Right lobe of liver (tissue), 6 donors: Measurements from ENCODE around the gene ATP5F1D. TPM values are rescaled to one million over a fixed set of nuclear protein-coding genes. Genes with fewer than 3 reads are reported as not detected.

ENCODE experiments used
- ATAC-seq, 4 donors: fragments of 200-7000 bp; cut with Tn5 transposase; one replicate each; pipeline ENCODE4 v1.9.1; 2020; ENCODE audit warnings: mild to moderate bottlenecking in 4 of 4, moderate library complexity in 4 of 4
- DNase-seq, 3 donors: peaks; one replicate each; pipeline ENCODE4 v3.0.0-alpha.2; 2020
- H3K27ac ChIP-seq, 3 donors: fragments of 200-600 bp; one replicate each; pipeline ENCODE4 v1.8.0; 2022
- H3K27me3 ChIP-seq, 2 donors: fragments of 200-600 bp; one replicate each; pipeline ENCODE4 v1.8.0; 2022
- H3K36me3 ChIP-seq, 4 donors: fragments of 200-600 bp; sonication (generic) in 1 of 4; one replicate each; pipeline versions ENCODE4 v1.5.1 to v1.8.0; 2017 to 2022; ENCODE audit warnings: control low read depth in 1 of 4
- H3K4me1 ChIP-seq, 4 donors: fragments of 200-600 bp; sonication (generic) in 1 of 4; one replicate each; pipeline versions ENCODE4 v1.5.1 to v1.8.0; 2017 to 2022; ENCODE audit warnings: control low read depth in 1 of 4
- H3K4me3 ChIP-seq, 3 donors: fragments of 200-600 bp; one replicate each; pipeline ENCODE4 v1.8.0; 2022
- H3K9me3 ChIP-seq, 4 donors: fragments of 200-600 bp; sonication (generic) in 1 of 4; one replicate each; pipeline versions ENCODE4 v1.5.1 to v1.8.0; 2017 to 2022; ENCODE audit warnings: control low read depth in 1 of 4
- CTCF ChIP-seq, 4 donors: fragments of 200-600 bp in 3 of 4; fragments of 450-650 bp in 1 of 4; IDR thresholded peaks; one replicate each; pipeline versions ENCODE4 v1.5.1 to v1.8.0; 2016 to 2022; ENCODE audit warnings: antibody characterized with exemption in 4 of 4, mild to moderate bottlenecking in 2 of 4
- POLR2A ChIP-seq: fragments of 450-650 bp; IDR thresholded peaks from one replicate; pipeline ENCODE4 v1.6.1; 2017; ENCODE audit warnings: antibody characterized with exemption, mild to moderate bottlenecking
- whole genome bisulfite sequencing: methylation state at CpG from one replicate; pipeline ENCODE4 v1.1.6; 2018; ENCODE audit warnings: low coverage, low lambda C conversion rate; ENCODE audit not compliant: insufficient coverage; ENCODE audit errors: missing lambda C conversion rate; 5-methylcytosine and 5-hydroxymethylcytosine counted together
- intact Hi-C, 2 donors: fragments of 100-400 bp; cut with DNase I; formaldehyde crosslinking; loops; one replicate each; pipeline versions ENCODE4 v1.11.2 to v1.14.1; 2022
- total RNA-seq, 6 experiments: library from RNA; depleted of rRNA in 2 of 6; stranded (reverse); fragments of >200 nt in 2 of 6; fragmentation: NEBNext Ultra II Directional in 3 of 6; extraction: Animal tissue kit (Norgen Biotek cat#: 25700) in 3 of 6; gene quantifications; one replicate each; pipeline versions ENCODE4 v1.1.0 to v1.2.4, GENCODE V29; 2016 to 2023
- donor health status: DM: no; HTN: yes; CAD: no.
- donor health status: DM: no; HTN: no; CAD: no.
- donor health status: DM: no; HTN: no; CAD: no.
- donor health status: DM: no; HTN: yes; CAD: no.
- donor health status: DM: no; HTN: yes; CAD: no.

The ATP5F1D gene
- total RNA-seq, 6 experiments from 2014 or later: 98.1 to 240 (median 137) TPM

GRCh38 chr19:1289686-1290025 is 48.1 kb downstream of the ATP5F1D start:
- no peaks in the 10 kb centered on the region for H3K27me3 ChIP-seq
- WGBS: 75% methylated on average over 6 of the region's 19 CpGs
- TF ChIP-seq CTCF (IDR thresholded peaks at IDR 0.05): no peak
- TF ChIP-seq POLR2A: no peak
- intact Hi-C loops: loop anchor here in 1 of 2 donors (10.0 kb wide), 3 partner anchors 75 to 215 kb away; no protein-coding TSS in a partner anchor
- H3K4me3 ChIP-seq: no peak overlapping the region
- DNase-seq: no peak
- H3K9me3 ChIP-seq: no peaks in the 10 kb centered on the region
- H3K27ac ChIP-seq: no peak overlapping the region
- ATAC-seq: no peak
- H3K4me1 ChIP-seq: peaks cover 0 to 24% (median 9%) of the 10 kb centered on the region in 4 donors
- no peaks in the 10 kb centered on the region for H3K36me3 ChIP-seq

- no peaks in the 10 kb centered on the region for H3K27me3 ChIP-seq
- no peaks in the 10 kb centered on the region for H3K36me3 ChIP-seq
- no peaks in the 10 kb centered on the region for H3K9me3 ChIP-seq
- intact Hi-C loops: loop anchor here in 1 of 2 donors (10.0 kb wide), 1 partner anchor 75 kb away; no protein-coding TSS in a partner anchor
- TF ChIP-seq CTCF (IDR thresholded peaks at IDR 0.05) (no peak), POLR2A (no peak)
- H3K27ac ChIP-seq: no peak overlapping the region
- no peak overlapping the region for H3K4me3 ChIP-seq
- WGBS: no CpG with 5 or more reads among the region's 24 CpGs
- DNase-seq (no peak), ATAC-seq (no peak)
- H3K4me1 ChIP-seq: peaks cover 0 to 18% (median 6%) of the 10 kb centered on the region in 4 donors
Measured at GRCh38 chr19:1290196-1290702, 48.7 kb downstream of the ATP5F1D start.

GRCh38 chr19:1290703-1291651 is 49.4 kb downstream of the ATP5F1D start:
- TF ChIP-seq POLR2A (no peak), CTCF (IDR thresholded peaks at IDR 0.05) (no peak)
- 67% methylated on average over 4 of the region's 40 CpGs for WGBS
- intact Hi-C loops: loop anchor here in 1 of 2 donors (10.0 kb wide), 1 partner anchor 74 kb away; no protein-coding TSS in a partner anchor
- H3K27ac ChIP-seq: no peak overlapping the region
- ATAC-seq (no peak), DNase-seq (no peak)
- no peaks in the 10 kb centered on the region for H3K36me3 ChIP-seq
- H3K4me3 ChIP-seq: no peak overlapping the region
- no peaks in the 10 kb centered on the region for H3K9me3 ChIP-seq
- no peaks in the 10 kb centered on the region for H3K27me3 ChIP-seq
- H3K4me1 ChIP-seq: peaks cover 0 to 19% (median 6%) of the 10 kb centered on the region in 4 donors

- ATAC-seq: peak; percentile 66 to 84 (median 78)
- Histone ChIP-seq H3K27ac (no peak overlapping the region), H3K36me3 (no peaks in the 10 kb centered on the region), H3K9me3 (no peaks in the 10 kb centered on the region), H3K4me3 (no peak overlapping the region), H3K4me1 (peaks cover 0 to 19% (median 6%) of the 10 kb centered on the region in 4 donors), H3K27me3 (no peaks in the 10 kb centered on the region)
- TF ChIP-seq CTCF (IDR thresholded peaks at IDR 0.05): no peak
- no peak for TF ChIP-seq POLR2A
- 27% methylated on average over 13 of the region's 25 CpGs for WGBS
- DNase-seq: peak in 2 of 3 donors; percentile 70 to 82
- intact Hi-C loops: loop anchor here in 1 of 2 donors (10.0 kb wide), 1 partner anchor 73 kb away; no protein-coding TSS in a partner anchor
Measured at GRCh38 chr19:1291761-1292418, 50.3 kb downstream of the ATP5F1D start.
